MM.1S (cell line): Measurements from ENCODE around the gene MEGF11.

Source experiments
- DNase-seq: peaks from one replicate; pipeline ENCODE4 v3.0.0-alpha.2; 2015
- H2AFZ ChIP-seq: fragments of 300-600 bp; sonication (generic); 2 replicates; pipeline ENCODE4 v1.6.0; 2016; ENCODE audit warnings: antibody characterized with exemption, low read length
- H3F3A ChIP-seq: fragments of 300-600 bp; sonication (generic); 2 replicates; pipeline ENCODE4 v1.6.1; 2016; ENCODE audit warnings: mild to moderate bottlenecking, antibody characterized with exemption, low read length, moderate library complexity, mixed read lengths; ENCODE audit not compliant: insufficient read depth
- H3K27ac ChIP-seq: fragments of 300-600 bp; sonication (generic); 2 replicates; pipeline ENCODE4 v1.5.1; 2016; ENCODE audit warnings: mild to moderate bottlenecking, low read length
- H3K27me3 ChIP-seq: fragments of 300-600 bp; sonication (generic); replicated peaks from 2 replicates; pipeline ENCODE4 v1.6.0; 2016; ENCODE audit warnings: low read length; ENCODE audit not compliant: insufficient read depth
- H3K36me3 ChIP-seq: fragments of 300-600 bp; sonication (generic); replicated peaks from 2 replicates; pipeline ENCODE4 v1.6.1; 2016; ENCODE audit warnings: mild to moderate bottlenecking, low read length, mixed read lengths; ENCODE audit not compliant: insufficient read depth
- H3K4me1 ChIP-seq: fragments of 300-600 bp; sonication (generic); 2 replicates; pipeline ENCODE4 v1.6.1; 2016; ENCODE audit warnings: low read length, mixed read lengths
- H3K4me2 ChIP-seq: fragments of 300-600 bp; sonication (generic); 2 replicates; pipeline ENCODE4 v1.6.0; 2016; ENCODE audit warnings: low read depth, low read length
- H3K4me3 ChIP-seq: fragments of 300-600 bp; sonication (generic); 2 replicates; pipeline ENCODE4 v1.5.1; 2016; ENCODE audit warnings: low read length, mixed read lengths
- H3K79me2 ChIP-seq: fragments of 300-600 bp; sonication (generic); 2 replicates; pipeline ENCODE4 v1.6.1; 2016; ENCODE audit warnings: mixed run types, low read length, mixed read lengths
- H3K9ac ChIP-seq: fragments of 300-600 bp; sonication (generic); 2 replicates; pipeline ENCODE4 v1.6.1; 2016; ENCODE audit warnings: low read length, mixed read lengths
- H3K9me2 ChIP-seq: fragments of 300-600 bp; sonication (generic); replicated peaks from 2 replicates; pipeline ENCODE4 v1.6.1; 2016; ENCODE audit warnings: mild to moderate bottlenecking, low read length, mixed read lengths; ENCODE audit not compliant: insufficient read depth
- H3K9me3 ChIP-seq: fragments of 300-600 bp; sonication (generic); replicated peaks from 2 replicates; pipeline ENCODE4 v1.6.1; 2016; ENCODE audit warnings: mild to moderate bottlenecking, low read length, mixed read lengths; ENCODE audit not compliant: insufficient read depth
- H4K20me1 ChIP-seq: fragments of 300-600 bp; sonication (generic); 2 replicates; pipeline ENCODE4 v1.6.1; 2016; ENCODE audit warnings: mild to moderate bottlenecking, low read length, moderate library complexity, mixed read lengths; ENCODE audit not compliant: insufficient read depth
- EZH2 ChIP-seq: fragments of 300-600 bp; sonication (generic); optimal IDR thresholded peaks from 2 replicates; pipeline ENCODE3; 2017; ENCODE audit warnings: low read depth, mild to moderate bottlenecking, antibody characterized with exemption, low read length, mixed read lengths
- EZH2phosphoT487 ChIP-seq: fragments of 300-600 bp; sonication (generic); IDR thresholded peaks from 2 replicates; pipeline ENCODE4 v1.6.1; 2018; ENCODE audit warnings: antibody characterized with exemption, low read length
- TF ChIP-seq, protein P1 (sequence below): fragments of 300-600 bp; sonication (generic); IDR thresholded peaks from 2 replicates; pipeline ENCODE4 v1.5.1; 2016; ENCODE audit warnings: antibody characterized with exemption, low read length, mixed read lengths

Gene MEGF11

DNA sequence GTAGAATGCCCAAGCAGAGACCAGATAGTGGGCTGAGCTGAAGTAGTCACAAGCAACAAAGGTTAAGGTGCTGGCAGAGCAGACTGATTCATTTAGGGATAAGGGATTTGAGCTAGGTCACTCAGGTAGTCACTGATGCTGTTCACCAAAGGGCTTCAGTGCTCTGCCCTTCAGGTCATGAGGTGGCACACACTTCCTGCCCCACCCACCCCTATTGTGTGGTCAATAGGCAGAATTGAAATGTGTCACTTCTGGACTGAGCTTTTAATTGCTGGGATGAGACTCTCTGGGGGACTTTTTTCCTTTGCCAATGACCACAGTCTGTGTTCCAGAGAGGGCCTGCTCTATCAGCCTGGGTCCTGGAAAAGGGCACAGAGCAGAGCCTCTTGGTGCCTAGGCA lies 37.0 kb upstream of the MEGF11 start:
- Histone ChIP-seq H2AFZ (no peak overlapping the region), H3K27me3 (no peaks in the 10 kb centered on the region), H3K79me2 (peaks cover 15% of the 10 kb centered on the region), H4K20me1 (no peaks in the 10 kb centered on the region), H3K4me2 (no peak overlapping the region), H3K36me3 (no peaks in the 10 kb centered on the region), H3K9me3 (no peaks in the 10 kb centered on the region), H3K4me3 (no peak overlapping the region), H3K27ac (no peak overlapping the region), H3K9ac (no peak overlapping the region), H3F3A (peaks cover 12% of the 10 kb centered on the region), H3K9me2 (no peaks in the 10 kb centered on the region), H3K4me1 (peaks cover 15% of the 10 kb centered on the region; the same call in 1 of the 2 replicates)
- TF ChIP-seq EZH2 = no peak
- no peak for TF ChIP-seq EZH2phosphoT487
- TF ChIP-seq, protein P1, sequence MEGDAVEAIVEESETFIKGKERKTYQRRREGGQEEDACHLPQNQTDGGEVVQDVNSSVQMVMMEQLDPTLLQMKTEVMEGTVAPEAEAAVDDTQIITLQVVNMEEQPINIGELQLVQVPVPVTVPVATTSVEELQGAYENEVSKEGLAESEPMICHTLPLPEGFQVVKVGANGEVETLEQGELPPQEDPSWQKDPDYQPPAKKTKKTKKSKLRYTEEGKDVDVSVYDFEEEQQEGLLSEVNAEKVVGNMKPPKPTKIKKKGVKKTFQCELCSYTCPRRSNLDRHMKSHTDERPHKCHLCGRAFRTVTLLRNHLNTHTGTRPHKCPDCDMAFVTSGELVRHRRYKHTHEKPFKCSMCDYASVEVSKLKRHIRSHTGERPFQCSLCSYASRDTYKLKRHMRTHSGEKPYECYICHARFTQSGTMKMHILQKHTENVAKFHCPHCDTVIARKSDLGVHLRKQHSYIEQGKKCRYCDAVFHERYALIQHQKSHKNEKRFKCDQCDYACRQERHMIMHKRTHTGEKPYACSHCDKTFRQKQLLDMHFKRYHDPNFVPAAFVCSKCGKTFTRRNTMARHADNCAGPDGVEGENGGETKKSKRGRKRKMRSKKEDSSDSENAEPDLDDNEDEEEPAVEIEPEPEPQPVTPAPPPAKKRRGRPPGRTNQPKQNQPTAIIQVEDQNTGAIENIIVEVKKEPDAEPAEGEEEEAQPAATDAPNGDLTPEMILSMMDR = no peak
- DNase-seq = peak; percentile 30

DNA sequence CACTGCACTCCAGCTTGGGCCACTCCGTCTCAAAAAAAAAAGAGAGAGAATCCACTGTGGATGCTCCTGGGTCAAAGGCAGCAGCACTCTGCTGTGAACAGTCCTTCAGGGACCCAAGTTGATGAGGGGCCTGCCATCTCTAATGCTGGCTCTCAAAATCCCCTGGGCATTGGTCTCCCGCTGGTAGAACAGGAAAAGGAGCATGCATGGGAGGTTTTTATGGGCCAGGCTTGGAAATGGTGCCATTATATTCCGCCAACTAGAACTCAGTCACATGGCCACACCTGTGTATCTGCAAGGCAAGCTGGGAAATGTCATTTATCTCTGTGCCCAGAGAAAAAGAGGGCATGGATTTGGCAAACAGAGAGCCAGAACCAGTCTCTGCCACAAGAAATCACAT lies 36.5 kb upstream of the MEGF11 start:
- no peaks in the 10 kb centered on the region for H3K9me2 ChIP-seq
- H3K9me3 ChIP-seq = no peaks in the 10 kb centered on the region
- H3K27ac ChIP-seq = no peak overlapping the region
- no peak overlapping the region for H3K4me3 ChIP-seq
- no peak overlapping the region for H2AFZ ChIP-seq
- TF ChIP-seq, protein P1 = no peak
- TF ChIP-seq EZH2 = no peak
- TF ChIP-seq EZH2phosphoT487 = no peak
- 0 out of 2 replicates have a peak, but pooled peaks cover 12% of the 10 kb centered on the region for H3K4me1 ChIP-seq
- no peaks in the 10 kb centered on the region for H3K36me3 ChIP-seq
- H3K4me2 ChIP-seq = no peak overlapping the region
- no peaks in the 10 kb centered on the region for H4K20me1 ChIP-seq
- H3F3A ChIP-seq = peaks cover 12% of the 10 kb centered on the region
- H3K27me3 ChIP-seq = no peaks in the 10 kb centered on the region
- DNase-seq = no peak
- H3K79me2 ChIP-seq = peaks cover 10% of the 10 kb centered on the region
- H3K9ac ChIP-seq = no peak overlapping the region

DNA sequence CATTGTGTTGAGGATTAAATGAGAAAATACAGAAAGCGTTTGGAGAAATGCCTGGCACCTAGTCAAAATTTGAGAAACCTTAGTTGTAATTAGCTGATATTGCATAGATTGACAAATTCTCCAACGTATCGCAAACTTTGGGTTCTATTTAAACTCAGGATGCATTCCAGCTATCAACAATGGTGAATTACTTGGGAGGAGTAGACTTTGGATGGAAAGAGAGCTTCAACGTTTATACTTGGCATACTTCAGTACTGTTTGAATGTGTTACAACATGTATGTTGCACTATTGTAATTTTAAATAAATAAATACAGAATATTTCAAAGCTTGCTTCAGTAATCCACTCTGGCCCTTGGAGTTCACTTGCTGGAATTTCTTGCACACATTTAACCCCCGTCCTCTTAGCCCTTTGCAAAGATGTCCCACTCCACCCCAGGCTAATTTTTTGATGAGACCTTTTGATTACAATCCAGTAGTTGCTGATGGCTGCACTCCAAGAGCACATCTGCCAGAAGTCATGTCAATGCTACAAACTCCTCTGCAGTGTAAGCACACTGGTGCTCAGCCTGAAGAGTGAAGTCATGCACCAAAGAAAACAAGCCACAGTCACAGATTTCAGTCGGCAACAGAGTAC lies 35.1 kb upstream of the MEGF11 start:
- H3K36me3 ChIP-seq = no peaks in the 10 kb centered on the region
- no peaks in the 10 kb centered on the region for H3K79me2 ChIP-seq
- H3K27me3 ChIP-seq = no peaks in the 10 kb centered on the region
- no peaks in the 10 kb centered on the region; the same call in 1 of the 2 replicates for H3F3A ChIP-seq
- no peak for TF ChIP-seq EZH2phosphoT487
- TF ChIP-seq, protein P1 = no peak
- TF ChIP-seq EZH2 = no peak
- H4K20me1 ChIP-seq = no peaks in the 10 kb centered on the region
- no peaks in the 10 kb centered on the region for H3K9me3 ChIP-seq
- H3K9me2 ChIP-seq = no peaks in the 10 kb centered on the region
- no peak overlapping the region for H3K4me3 ChIP-seq
- H3K9ac ChIP-seq = no peak overlapping the region
- no peak overlapping the region for H3K4me2 ChIP-seq
- no peak overlapping the region for H2AFZ ChIP-seq
- H3K4me1 ChIP-seq = 0 out of 2 replicates have a peak, but pooled peaks cover 6% of the 10 kb centered on the region
- H3K27ac ChIP-seq = no peak overlapping the region
- DNase-seq = no peak
